GM21447 (cell line): ENCODE data around the gene GFAP.
"Not testable (repeated sequence)": the region's sequence is repeated elsewhere in the genome, so short reads cannot be mapped to it uniquely, and the experiment has no call there.

ENCODE experiments used
- ATAC-seq: cut with Tn5 transposase; IDR thresholded peaks from one replicate; pipeline ENCODE4 v1.9.1; 2021; ENCODE audit not compliant: unreplicated experiment

The GFAP gene

GRCh38 chr17:44915321-44915726 lies at the start of gene GFAP:
Gene GFAP (minus strand): TSS chr17:44915500. CDS start chr17:44915486, 14 bp downstream.
- no peak for ATAC-seq

GRCh38 chr17:44961921-44962350 lies 46.6 kb upstream of the GFAP start:
- ATAC-seq = no peak

- no peak for ATAC-seq
Measured at GRCh38 chr17:44960691-44961090, 45.4 kb upstream of the GFAP start.

GRCh38 chr17:44959821-44960531 lies 44.7 kb upstream of the GFAP start:
- ATAC-seq = no peak

- ATAC-seq = no peak
Measured at GRCh38 chr17:44956998-44957981, 42.0 kb upstream of the GFAP start.

DNA sequence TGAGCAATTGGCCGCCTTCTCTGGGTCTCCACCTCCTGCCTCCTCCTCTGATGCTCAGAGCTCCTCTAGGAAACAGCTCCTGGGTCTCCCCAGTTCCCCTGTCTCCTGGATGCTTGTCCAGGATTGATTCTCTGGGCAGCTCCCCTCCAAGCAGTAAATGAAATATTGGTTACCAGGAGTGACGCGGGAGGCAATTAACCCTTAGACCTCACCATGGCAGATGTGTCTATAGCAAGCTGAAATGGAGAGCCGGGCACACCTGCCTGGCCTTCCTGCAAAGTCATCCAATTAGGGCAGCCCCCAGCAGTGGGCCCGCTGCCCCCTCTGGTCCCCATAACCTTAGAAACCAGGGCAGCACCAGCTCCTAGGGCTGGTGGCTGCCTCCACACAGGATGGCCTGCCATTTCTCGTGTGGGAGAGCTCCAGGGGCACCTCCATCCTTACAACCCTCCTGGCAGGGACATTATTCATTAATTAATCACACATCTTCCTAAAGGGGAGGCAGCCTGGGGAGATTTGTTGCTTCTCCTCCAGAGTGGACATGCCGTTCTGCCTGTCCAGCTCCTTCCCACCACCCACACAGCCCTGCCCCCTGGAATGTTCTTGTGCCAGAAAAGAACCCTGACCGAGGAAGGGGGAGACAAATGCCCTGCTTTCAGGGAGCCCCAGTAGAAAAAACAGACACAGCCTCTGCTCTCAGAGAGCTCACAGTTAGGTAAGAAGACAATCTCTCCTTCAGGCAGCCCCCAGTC lies 40.5 kb upstream of the GFAP start:
- ATAC-seq = no peak

DNA sequence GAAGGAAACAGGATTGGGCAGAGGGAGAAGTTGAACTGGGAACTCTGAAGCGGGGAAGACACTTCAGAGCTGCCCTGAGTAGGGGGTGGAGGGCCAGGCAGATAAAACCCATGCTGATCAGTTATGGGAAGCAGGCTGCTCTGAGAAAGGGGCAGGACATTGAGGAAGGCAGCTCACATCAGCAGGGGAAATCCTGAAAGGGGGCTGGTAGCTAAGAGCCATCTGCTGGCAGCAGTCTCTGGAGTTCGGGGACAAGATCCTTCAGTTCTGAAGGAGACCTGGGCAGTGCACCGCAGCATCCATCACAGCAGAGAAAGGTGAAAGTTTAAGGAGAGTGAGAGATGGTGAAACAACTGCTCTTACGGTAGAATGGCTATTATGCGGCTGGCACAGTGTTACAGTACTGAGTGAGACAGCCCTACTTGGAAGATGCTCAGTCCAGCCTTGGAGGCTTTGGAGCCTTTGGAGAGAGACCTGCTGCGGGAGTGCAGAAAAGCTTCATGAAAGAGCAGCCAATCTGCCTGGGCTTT lies 37.7 kb upstream of the GFAP start:
- ATAC-seq = no peak

- ATAC-seq = no peak
Measured at GRCh38 chr17:44948315-44948795, 33.1 kb upstream of the GFAP start.

GRCh38 chr17:44947461-44948314 lies 32.4 kb upstream of the GFAP start, which contains the start of gene KIF18B:
Gene KIF18B (minus strand): TSS chr17:44947773. CDS start chr17:44936344, 11,429 bp downstream.
- peak; percentile 90 for ATAC-seq

GRCh38 chr17:44945652-44946051 lies 30.4 kb upstream of the GFAP start:
- ATAC-seq = not testable (repeated sequence)

GRCh38 chr17:44942456-44942855 lies 27.2 kb upstream of the GFAP start:
- ATAC-seq = no peak

DNA sequence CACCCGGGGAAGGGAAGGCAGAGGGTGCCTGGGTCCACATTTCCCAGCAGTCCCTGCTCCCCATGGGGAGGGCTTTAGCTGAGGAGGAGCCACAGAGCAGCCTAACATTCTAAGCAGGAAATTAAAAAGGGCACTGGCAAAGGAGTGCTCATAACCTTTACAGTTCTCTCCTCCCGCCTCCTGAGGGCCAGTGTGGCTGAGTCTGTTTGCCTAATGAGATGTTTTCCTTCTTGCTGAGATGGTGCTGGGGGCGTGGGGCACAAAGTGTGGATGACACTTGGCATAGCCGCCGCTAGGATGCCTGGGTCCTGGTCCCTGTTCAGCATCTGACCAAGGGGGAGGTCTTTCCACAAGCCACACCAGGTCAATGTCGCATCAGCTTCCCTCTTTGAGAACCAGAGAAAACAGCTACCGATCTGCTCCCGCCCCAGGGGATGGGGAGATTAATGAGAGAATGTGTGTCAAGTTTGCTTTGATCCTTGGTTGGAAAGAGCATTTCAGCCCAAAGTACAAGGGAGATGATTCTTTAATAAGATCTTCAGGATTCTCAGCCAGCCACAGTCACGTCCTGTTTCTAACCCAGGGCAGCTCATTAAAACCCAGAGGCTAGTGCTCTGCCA lies 26.5 kb upstream of the GFAP start:
- ATAC-seq = no peak

GRCh38 chr17:44940768-44941167 lies 25.5 kb upstream of the GFAP start:
- no peak for ATAC-seq

- ATAC-seq = no peak
Measured at GRCh38 chr17:44940317-44940716, 25.0 kb upstream of the GFAP start.

GRCh38 chr17:44935116-44935515 lies 19.8 kb upstream of the GFAP start:
- no peak for ATAC-seq

GRCh38 chr17:44934745-44935105 lies 19.4 kb upstream of the GFAP start:
- ATAC-seq = no peak

DNA sequence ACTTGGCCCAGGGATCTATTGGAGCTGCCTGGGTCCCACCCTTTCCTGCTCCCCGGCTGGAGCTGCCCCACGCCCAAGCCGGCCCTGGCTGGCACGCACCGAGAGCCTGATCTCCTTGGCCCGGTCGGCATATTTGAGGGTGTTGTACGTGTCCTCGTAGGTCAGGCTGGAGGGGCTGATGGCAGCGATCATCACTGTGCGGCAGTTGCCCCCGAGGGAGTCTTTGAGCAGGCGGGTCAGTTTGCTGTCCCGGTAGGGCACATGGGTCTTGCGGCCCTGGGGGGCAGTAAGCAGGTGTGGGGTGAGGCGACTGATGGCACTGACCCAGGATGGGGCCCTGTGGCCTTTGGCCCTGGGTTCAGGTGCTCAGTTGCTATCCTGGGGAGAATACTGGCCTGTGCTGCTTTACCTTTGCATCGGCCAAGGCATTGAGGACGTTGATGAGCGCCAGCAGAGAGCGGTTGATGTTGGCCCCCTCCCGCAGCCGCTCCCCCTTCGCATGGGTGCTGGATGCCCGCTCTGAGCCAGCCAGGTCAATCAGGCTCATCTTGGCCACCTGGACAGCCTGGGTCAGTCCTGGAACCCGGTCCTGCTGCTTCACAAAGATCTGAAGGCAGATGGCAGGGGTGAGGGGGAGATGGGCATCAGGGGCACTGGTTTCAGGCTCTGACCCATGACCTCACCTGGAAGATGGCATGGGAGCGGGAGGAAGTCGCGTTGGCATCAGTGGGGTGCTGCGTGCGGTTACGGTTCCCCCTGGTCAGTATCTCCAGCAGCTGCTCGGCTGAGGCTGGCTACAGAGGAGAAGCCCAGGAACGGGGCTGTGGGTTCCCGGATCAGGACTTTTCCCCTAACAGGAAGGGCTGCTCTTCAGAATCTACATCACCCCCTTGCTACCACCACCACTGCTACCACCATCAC lies 18.8 kb upstream of the GFAP start:
- ATAC-seq = no peak

- no peak for ATAC-seq
Measured at GRCh38 chr17:44932787-44933097, 17.4 kb upstream of the GFAP start.
